ENCODE data around the gene YEATS4.

YEATS4 gene

GRCh38 chr12:69330475-69331473 lies 28.8 kb upstream of the YEATS4 start:
- Histone ChIP-seq H3K9me3 (ENCODE audit: control insufficient read depth in 5 of 5, low read length in 5 of 5) (no peaks in the 10 kb centered on the region), H3K4me1 (ENCODE audit: control insufficient read depth in 5 of 5, insufficient read depth in 5 of 5, low read length in 5 of 5) (peaks cover 0 to 14% (median 11%) of the 10 kb centered on the region in 5 donors), H3K4me3 (ENCODE audit: low read depth in 1 of 5, low read length in 5 of 5) (peak overlapping the region; percentile 47 to 85 (median 69)), H3K9ac (ENCODE audit: low read length in 5 of 5) (peak overlapping the region in 4 of 5 donors; percentile 1 to 72 (median 46)), H3K27me3 (ENCODE audit: control insufficient read depth in 5 of 5, insufficient read depth in 4 of 5, low read length in 5 of 5) (peaks cover 0 to 3% (median 0%) of the 10 kb centered on the region in 5 donors), H3K27ac (ENCODE audit: low read depth, low read length) (no peak overlapping the region), H3K36me3 (ENCODE audit: control insufficient read depth in 5 of 5, insufficient read depth in 5 of 5, low read length in 5 of 5) (no peaks in the 10 kb centered on the region)

- Histone ChIP-seq H3K27me3 (ENCODE audit: control insufficient read depth in 5 of 5, insufficient read depth in 4 of 5, low read length in 5 of 5) (peaks cover 0 to 3% (median 0%) of the 10 kb centered on the region in 5 donors), H3K4me1 (ENCODE audit: control insufficient read depth in 5 of 5, insufficient read depth in 5 of 5, low read length in 5 of 5) (peaks cover 0 to 14% (median 11%) of the 10 kb centered on the region in 5 donors), H3K4me3 (ENCODE audit: low read depth in 1 of 5, low read length in 5 of 5) (peak overlapping the region; percentile 47 to 85 (median 69)), H3K9me3 (ENCODE audit: control insufficient read depth in 5 of 5, low read length in 5 of 5) (no peaks in the 10 kb centered on the region), H3K36me3 (ENCODE audit: control insufficient read depth in 5 of 5, insufficient read depth in 5 of 5, low read length in 5 of 5) (no peaks in the 10 kb centered on the region), H3K9ac (ENCODE audit: low read length in 5 of 5) (peak overlapping the region in 4 of 5 donors; percentile 1 to 72 (median 46)), H3K27ac (ENCODE audit: low read depth, low read length) (no peak overlapping the region)
Observed at GRCh38 chr12:69331519-69331908, 28.0 kb upstream of the YEATS4 start.

- H3K4me3 ChIP-seq (ENCODE audit: low read depth in 1 of 5, low read length in 5 of 5) = peak overlapping the region; percentile 47 to 85 (median 69)
- no peaks in the 10 kb centered on the region for H3K9me3 ChIP-seq (ENCODE audit: control insufficient read depth in 5 of 5, low read length in 5 of 5)
- H3K4me1 ChIP-seq (ENCODE audit: control insufficient read depth in 5 of 5, insufficient read depth in 5 of 5, low read length in 5 of 5) = peaks cover 0 to 14% (median 11%) of the 10 kb centered on the region in 5 donors
- peaks cover 0 to 3% (median 0%) of the 10 kb centered on the region in 5 donors for H3K27me3 ChIP-seq (ENCODE audit: control insufficient read depth in 5 of 5, insufficient read depth in 4 of 5, low read length in 5 of 5)
- H3K27ac ChIP-seq (ENCODE audit: low read depth, low read length) = no peak overlapping the region
- H3K9ac ChIP-seq (ENCODE audit: low read length in 5 of 5) = peak overlapping the region in 1 of 5 donors; percentile 72
- H3K36me3 ChIP-seq (ENCODE audit: control insufficient read depth in 5 of 5, insufficient read depth in 5 of 5, low read length in 5 of 5) = no peaks in the 10 kb centered on the region
Observed at GRCh38 chr12:69331909-69332684, 27.4 kb upstream of the YEATS4 start.

GRCh38 chr12:69332815-69333358 lies 26.7 kb upstream of the YEATS4 start:
- H3K36me3 ChIP-seq (ENCODE audit: control insufficient read depth in 5 of 5, insufficient read depth in 5 of 5, low read length in 5 of 5) = no peaks in the 10 kb centered on the region
- peaks cover 0 to 3% (median 0%) of the 10 kb centered on the region in 5 donors for H3K27me3 ChIP-seq (ENCODE audit: control insufficient read depth in 5 of 5, insufficient read depth in 4 of 5, low read length in 5 of 5)
- H3K4me3 ChIP-seq (ENCODE audit: low read depth in 1 of 5, low read length in 5 of 5) = no peak overlapping the region
- no peak overlapping the region for H3K9ac ChIP-seq (ENCODE audit: low read length in 5 of 5)
- H3K4me1 ChIP-seq (ENCODE audit: control insufficient read depth in 5 of 5, insufficient read depth in 5 of 5, low read length in 5 of 5) = peaks cover 0 to 17% (median 11%) of the 10 kb centered on the region in 5 donors
- no peaks in the 10 kb centered on the region for H3K9me3 ChIP-seq (ENCODE audit: control insufficient read depth in 5 of 5, low read length in 5 of 5)
- H3K27ac ChIP-seq (ENCODE audit: low read depth, low read length) = no peak overlapping the region

- no peaks in the 10 kb centered on the region for H3K9me3 ChIP-seq (ENCODE audit: control insufficient read depth in 5 of 5, low read length in 5 of 5)
- H3K27me3 ChIP-seq (ENCODE audit: control insufficient read depth in 5 of 5, insufficient read depth in 4 of 5, low read length in 5 of 5) = peaks cover 0 to 3% (median 0%) of the 10 kb centered on the region in 5 donors
- H3K27ac ChIP-seq (ENCODE audit: low read depth, low read length) = no peak overlapping the region
- H3K9ac ChIP-seq (ENCODE audit: low read length in 5 of 5) = no peak overlapping the region
- no peak overlapping the region for H3K4me3 ChIP-seq (ENCODE audit: low read depth in 1 of 5, low read length in 5 of 5)
- H3K4me1 ChIP-seq (ENCODE audit: control insufficient read depth in 5 of 5, insufficient read depth in 5 of 5, low read length in 5 of 5) = peaks cover 0 to 17% (median 12%) of the 10 kb centered on the region in 5 donors
- H3K36me3 ChIP-seq (ENCODE audit: control insufficient read depth in 5 of 5, insufficient read depth in 5 of 5, low read length in 5 of 5) = no peaks in the 10 kb centered on the region
Observed at GRCh38 chr12:69334158-69334557, 25.4 kb upstream of the YEATS4 start.

- peaks cover 0 to 8% (median 0%) of the 10 kb centered on the region in 5 donors for H3K4me1 ChIP-seq (ENCODE audit: control insufficient read depth in 5 of 5, insufficient read depth in 5 of 5, low read length in 5 of 5)
- no peak overlapping the region for H3K9ac ChIP-seq (ENCODE audit: low read length in 5 of 5)
Observed at GRCh38 chr12:69337311-69338090, 22.0 kb upstream of the YEATS4 start.

GRCh38 chr12:69338120-69338859 lies 21.3 kb upstream of the YEATS4 start:
- H3K9me3 ChIP-seq (ENCODE audit: control insufficient read depth in 5 of 5, low read length in 5 of 5) = no peaks in the 10 kb centered on the region
- H3K4me3 ChIP-seq (ENCODE audit: low read depth in 1 of 5, low read length in 5 of 5) = no peak overlapping the region
- peaks cover 0 to 8% (median 0%) of the 10 kb centered on the region in 5 donors for H3K4me1 ChIP-seq (ENCODE audit: control insufficient read depth in 5 of 5, insufficient read depth in 5 of 5, low read length in 5 of 5)
- no peaks in the 10 kb centered on the region for H3K36me3 ChIP-seq (ENCODE audit: control insufficient read depth in 5 of 5, insufficient read depth in 5 of 5, low read length in 5 of 5)
- no peak overlapping the region for H3K27ac ChIP-seq (ENCODE audit: low read depth, low read length)
- peaks cover 0 to 5% (median 0%) of the 10 kb centered on the region in 5 donors for H3K27me3 ChIP-seq (ENCODE audit: control insufficient read depth in 5 of 5, insufficient read depth in 4 of 5, low read length in 5 of 5)
- H3K9ac ChIP-seq (ENCODE audit: low read length in 5 of 5) = no peak overlapping the region

More at GRCh38 chr12:69337311-69338090, 22.0 kb upstream of the YEATS4 start:
- no peaks in the 10 kb centered on the region for H3K36me3 ChIP-seq (ENCODE audit: control insufficient read depth in 5 of 5, insufficient read depth in 5 of 5, low read length in 5 of 5)
- H3K27me3 ChIP-seq (ENCODE audit: control insufficient read depth in 5 of 5, insufficient read depth in 4 of 5, low read length in 5 of 5) = peaks cover 0 to 5% (median 0%) of the 10 kb centered on the region in 5 donors
- H3K27ac ChIP-seq (ENCODE audit: low read depth, low read length) = no peak overlapping the region
- H3K4me3 ChIP-seq (ENCODE audit: low read depth in 1 of 5, low read length in 5 of 5) = no peak overlapping the region
- H3K9me3 ChIP-seq (ENCODE audit: control insufficient read depth in 5 of 5, low read length in 5 of 5) = no peaks in the 10 kb centered on the region

GRCh38 chr12:69338936-69339335 lies 20.6 kb upstream of the YEATS4 start:
- no peak overlapping the region for H3K4me3 ChIP-seq (ENCODE audit: low read depth in 1 of 5, low read length in 5 of 5)
- no peaks in the 10 kb centered on the region for H3K36me3 ChIP-seq (ENCODE audit: control insufficient read depth in 5 of 5, insufficient read depth in 5 of 5, low read length in 5 of 5)
- no peak overlapping the region for H3K9ac ChIP-seq (ENCODE audit: low read length in 5 of 5)
- peaks cover 0 to 5% (median 0%) of the 10 kb centered on the region in 5 donors for H3K27me3 ChIP-seq (ENCODE audit: control insufficient read depth in 5 of 5, insufficient read depth in 4 of 5, low read length in 5 of 5)
- peaks cover 0 to 8% (median 3%) of the 10 kb centered on the region in 5 donors for H3K4me1 ChIP-seq (ENCODE audit: control insufficient read depth in 5 of 5, insufficient read depth in 5 of 5, low read length in 5 of 5)
- H3K27ac ChIP-seq (ENCODE audit: low read depth, low read length) = no peak overlapping the region
- no peaks in the 10 kb centered on the region for H3K9me3 ChIP-seq (ENCODE audit: control insufficient read depth in 5 of 5, low read length in 5 of 5)

All from subcutaneous abdominal adipose tissue (tissue), 5 donors.